Mesendoderm (in vitro differentiated cells): Measurements from ENCODE around the gene ACAP3.

ENCODE experiments used
- DNase-seq: peaks from one replicate; pipeline ENCODE4 v3.0.0; 2013
- H2AK5ac ChIP-seq: 2 replicates; pipeline ENCODE4 v1.6.1; 2013; ENCODE audit warnings: low read length, inconsistent platforms
- H2BK120ac ChIP-seq: 2 replicates; pipeline ENCODE4 v1.6.1; 2013; ENCODE audit warnings: low read depth, mild to moderate bottlenecking, low read length, moderate library complexity, mixed read lengths
- H2BK15ac ChIP-seq: replicated peaks from 2 replicates; pipeline ENCODE4 v1.6.1; 2013; ENCODE audit warnings: low read depth, mild to moderate bottlenecking, moderate library complexity
- H2BK5ac ChIP-seq: 2 replicates; pipeline ENCODE4 v1.6.1; 2013; ENCODE audit warnings: low read length, inconsistent platforms
- H3K18ac ChIP-seq: 2 replicates; pipeline ENCODE4 v1.6.1; 2013; ENCODE audit warnings: mild to moderate bottlenecking, low read length, mixed read lengths
- H3K23ac ChIP-seq: one replicate; pipeline ENCODE4 v1.6.1; 2013; ENCODE audit warnings: low read length
- H3K27ac ChIP-seq: 2 replicates; pipeline ENCODE4 v1.5.1; 2013; ENCODE audit warnings: low read depth, mild to moderate bottlenecking, inconsistent platforms, low read length, moderate library complexity
- H3K27me3 ChIP-seq: 2 replicates; pipeline ENCODE4 v1.6.1; 2013; ENCODE audit warnings: low read length, control low read depth, mild to moderate bottlenecking, inconsistent platforms; ENCODE audit not compliant: insufficient read depth, poor library complexity
- H3K36me3 ChIP-seq: 2 replicates; pipeline ENCODE4 v1.6.1; 2013; ENCODE audit warnings: low read length, inconsistent platforms; ENCODE audit not compliant: control insufficient read depth, insufficient read depth
- H3K4ac ChIP-seq: one replicate; pipeline ENCODE4 v1.6.1; 2013; ENCODE audit warnings: low read depth, mild to moderate bottlenecking, low read length, moderate library complexity
- H3K4me1 ChIP-seq: 2 replicates; pipeline ENCODE4 v1.6.1; 2013; ENCODE audit warnings: low read depth, low read length, inconsistent platforms; ENCODE audit not compliant: control insufficient read depth
- H3K4me2 ChIP-seq: 2 replicates; pipeline ENCODE4 v1.6.1; 2013; ENCODE audit warnings: low read length
- H3K4me3 ChIP-seq: 2 replicates; pipeline ENCODE4 v1.5.1; 2013; ENCODE audit warnings: mild to moderate bottlenecking, low read length
- H3K56ac ChIP-seq: one replicate; pipeline ENCODE4 v1.6.1; 2013; ENCODE audit warnings: low read length
- H3K79me1 ChIP-seq: 2 replicates; pipeline ENCODE4 v1.6.1; 2013; ENCODE audit warnings: low read length, inconsistent platforms
- H3K79me2 ChIP-seq: 2 replicates; pipeline ENCODE4 v1.6.1; 2013; ENCODE audit warnings: mild to moderate bottlenecking, low read length; ENCODE audit not compliant: control insufficient read depth, insufficient read depth
- H3K9ac ChIP-seq: 2 replicates; pipeline ENCODE4 v1.6.1; 2013; ENCODE audit warnings: low read length, inconsistent platforms
- H4K5ac ChIP-seq: one replicate; pipeline ENCODE4 v1.6.1; 2013; ENCODE audit warnings: low read length
- H4K8ac ChIP-seq: one replicate; pipeline ENCODE4 v1.6.1; 2013; ENCODE audit warnings: low read depth, mild to moderate bottlenecking, control low read depth, low read length, moderate library complexity
- WGBS: extraction: QIAGEN DNeasy Blood & Tissue Kit; methylation state at CpG from one replicate; pipeline ENCODE4 v1.1.7; 2013; ENCODE audit warnings: low lambda C conversion rate, missing lambda C conversion rate; ENCODE audit not compliant: insufficient coverage; ENCODE audit errors: extremely low coverage; 5-methylcytosine and 5-hydroxymethylcytosine counted together

Gene ACAP3

DNA sequence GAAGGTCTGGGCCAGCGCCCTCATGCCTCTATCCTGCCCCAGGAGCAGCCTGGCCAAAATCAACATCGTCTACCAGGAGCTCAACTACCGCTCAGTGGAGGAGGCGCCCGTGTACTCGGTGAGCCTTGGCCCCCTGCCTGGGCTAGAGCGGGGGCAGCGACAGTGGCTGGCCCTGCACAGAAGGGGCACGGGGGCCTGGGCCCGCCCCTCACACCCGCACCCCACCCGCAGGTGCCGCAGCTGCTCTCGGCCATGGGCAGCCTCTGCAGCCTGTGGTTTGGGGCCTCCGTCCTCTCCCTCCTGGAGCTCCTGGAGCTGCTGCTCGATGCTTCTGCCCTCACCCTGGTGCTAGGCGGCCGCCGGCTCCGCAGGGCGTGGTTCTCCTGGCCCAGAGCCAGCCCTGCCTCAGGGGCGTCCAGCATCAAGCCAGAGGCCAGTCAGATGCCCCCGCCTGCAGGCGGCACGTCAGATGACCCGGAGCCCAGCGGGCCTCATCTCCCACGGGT lies 16.7 kb downstream of the ACAP3 start:
- no peaks in the 10 kb centered on the region for H3K79me1 ChIP-seq
- no CpG with 5 or more reads among the region's 28 CpGs for WGBS
- no peak overlapping the region for H4K8ac ChIP-seq
- no peak for DNase-seq
- H2BK15ac ChIP-seq, result no peak overlapping the region
- no peak overlapping the region for H3K9ac ChIP-seq
- H3K4ac ChIP-seq, result no peak overlapping the region
- no peaks in the 10 kb centered on the region for H3K4me1 ChIP-seq
- no peak overlapping the region for H4K5ac ChIP-seq
- H3K4me2 ChIP-seq, result no peak overlapping the region
- no peak overlapping the region for H2AK5ac ChIP-seq
- H3K56ac ChIP-seq, result no peak overlapping the region
- H3K27me3 ChIP-seq, result no peaks in the 10 kb centered on the region
- H3K23ac ChIP-seq, result no peak overlapping the region
- H3K4me3 ChIP-seq, result no peak overlapping the region
- no peaks in the 10 kb centered on the region for H3K79me2 ChIP-seq
- H3K18ac ChIP-seq, result no peak overlapping the region
- H3K27ac ChIP-seq, result no peak overlapping the region
- no peak overlapping the region for H2BK5ac ChIP-seq
- no peak overlapping the region for H2BK120ac ChIP-seq
- no peaks in the 10 kb centered on the region for H3K36me3 ChIP-seq

DNA sequence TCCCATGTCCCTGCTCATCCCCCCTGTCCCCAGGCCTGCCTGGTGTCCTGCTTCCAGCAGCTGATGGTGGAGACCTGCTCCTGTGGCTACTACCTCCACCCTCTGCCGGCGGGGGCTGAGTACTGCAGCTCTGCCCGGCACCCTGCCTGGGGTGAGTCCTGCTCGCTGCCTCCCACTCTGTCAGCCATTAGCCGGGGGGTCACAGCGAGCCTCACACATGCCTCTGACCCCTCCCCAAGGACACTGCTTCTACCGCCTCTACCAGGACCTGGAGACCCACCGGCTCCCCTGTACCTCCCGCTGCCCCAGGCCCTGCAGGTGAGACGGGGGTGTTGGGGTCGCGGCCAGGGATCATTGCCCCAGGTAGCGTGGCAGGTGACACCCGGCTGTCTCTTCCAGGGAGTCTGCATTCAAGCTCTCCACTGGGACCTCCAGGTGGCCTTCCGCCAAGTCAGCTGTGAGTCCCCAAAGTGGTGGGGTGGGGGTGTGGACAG lies 17.4 kb downstream of the ACAP3 start:
- H3K18ac ChIP-seq, result no peak overlapping the region
- H3K4me3 ChIP-seq, result no peak overlapping the region

GRCh38 chr1:1287288-1288110 lies 20.2 kb downstream of the ACAP3 start:
- Histone ChIP-seq H4K5ac (no peak overlapping the region), H3K4me1 (no peaks in the 10 kb centered on the region), H2BK15ac (no peak overlapping the region), H3K79me2 (no peaks in the 10 kb centered on the region), H3K4me3 (no peak overlapping the region), H3K23ac (no peak overlapping the region), H3K4ac (no peak overlapping the region), H2BK120ac (no peak overlapping the region), H3K27ac (no peak overlapping the region), H2BK5ac (no peak overlapping the region), H3K27me3 (no peaks in the 10 kb centered on the region), H3K79me1 (no peaks in the 10 kb centered on the region), H3K9ac (no peak overlapping the region), H2AK5ac (no peak overlapping the region), H3K56ac (no peak overlapping the region), H4K8ac (no peak overlapping the region), H3K4me2 (no peak overlapping the region), H3K36me3 (no peaks in the 10 kb centered on the region), H3K18ac (no peak overlapping the region)
- no CpG with 5 or more reads among the region's 46 CpGs for WGBS
- DNase-seq, result no peak

More for the DNA sequence above, 17.4 kb downstream of the ACAP3 start:
- Histone ChIP-seq H2AK5ac (no peak overlapping the region), H3K27me3 (no peaks in the 10 kb centered on the region), H2BK120ac (no peak overlapping the region), H3K4ac (no peak overlapping the region), H3K36me3 (no peaks in the 10 kb centered on the region), H3K56ac (no peak overlapping the region), H4K5ac (no peak overlapping the region), H3K4me1 (no peaks in the 10 kb centered on the region), H4K8ac (no peak overlapping the region), H3K79me2 (no peaks in the 10 kb centered on the region), H3K79me1 (no peaks in the 10 kb centered on the region), H3K9ac (no peak overlapping the region), H3K4me2 (no peak overlapping the region), H2BK15ac (no peak overlapping the region), H2BK5ac (no peak overlapping the region), H3K27ac (no peak overlapping the region), H3K23ac (no peak overlapping the region)
- peak; percentile 82 for DNase-seq
- WGBS, result no CpG with 5 or more reads among the region's 15 CpGs

DNA sequence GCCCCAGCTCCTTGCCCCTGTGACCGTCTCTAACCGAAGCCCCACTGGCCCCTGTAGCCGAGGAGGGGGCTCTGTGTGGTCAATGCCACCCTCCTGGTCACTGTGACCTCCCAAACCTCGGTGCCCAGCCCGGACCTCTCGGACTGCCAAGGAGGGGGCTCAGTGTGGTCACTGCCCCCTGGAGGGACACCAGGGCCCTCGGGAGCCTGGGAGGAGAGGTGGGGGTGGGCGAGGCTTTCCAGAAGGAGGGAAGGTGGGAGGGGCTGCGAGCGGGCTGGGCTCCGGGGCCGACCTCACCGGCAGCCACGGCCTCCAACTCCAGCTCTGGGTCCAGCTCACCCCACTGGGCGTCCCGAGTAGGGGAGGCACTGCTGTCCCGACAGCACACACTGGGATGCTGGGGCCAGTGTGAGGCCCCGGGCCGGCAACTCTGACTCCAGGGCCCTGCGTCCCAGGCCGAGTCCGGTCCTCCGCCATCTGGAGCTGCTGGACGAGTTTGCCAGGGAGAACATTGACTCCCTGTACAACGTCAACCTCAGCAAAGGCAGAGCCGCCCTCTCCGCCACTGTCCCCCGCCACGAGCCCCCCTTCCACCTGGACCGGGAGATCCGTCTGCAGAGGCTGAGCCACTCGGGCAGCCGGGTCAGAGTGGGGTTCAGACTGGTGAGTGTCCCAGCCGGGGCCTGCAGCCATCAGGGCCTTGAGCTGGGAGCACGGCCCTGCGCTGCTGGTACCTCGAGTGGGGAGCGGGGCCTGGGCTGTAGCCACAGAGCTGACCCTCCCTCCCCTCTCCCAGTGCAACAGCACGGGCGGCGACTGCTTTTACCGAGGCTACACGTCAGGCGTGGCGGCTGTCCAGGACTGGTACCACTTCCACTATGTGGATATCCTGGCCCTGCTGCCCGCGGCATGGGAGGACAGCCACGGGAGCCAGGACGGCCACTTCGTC lies 21.1 kb downstream of the ACAP3 start:
- Histone ChIP-seq H3K36me3 (no peaks in the 10 kb centered on the region), H2BK5ac (no peak overlapping the region), H3K4me1 (no peaks in the 10 kb centered on the region), H3K23ac (no peak overlapping the region), H3K79me1 (no peaks in the 10 kb centered on the region), H3K18ac (no peak overlapping the region), H3K4me2 (no peak overlapping the region), H4K8ac (no peak overlapping the region), H4K5ac (no peak overlapping the region), H2BK15ac (no peak overlapping the region), H3K4ac (no peak overlapping the region), H2AK5ac (no peak overlapping the region), H3K9ac (no peak overlapping the region), H3K79me2 (no peaks in the 10 kb centered on the region), H3K4me3 (no peak overlapping the region), H2BK120ac (no peak overlapping the region), H3K27ac (no peak overlapping the region), H3K56ac (no peak overlapping the region), H3K27me3 (no peaks in the 10 kb centered on the region)
- no peak for DNase-seq
- no CpG with 5 or more reads among the region's 50 CpGs for WGBS

GRCh38 chr1:1285611-1286311 lies 22.0 kb downstream of the ACAP3 start:
- no CpG with 5 or more reads among the region's 37 CpGs for WGBS
- no peak overlapping the region for H2AK5ac ChIP-seq

More at GRCh38 chr1:1285611-1286311, 22.0 kb downstream of the ACAP3 start:
- Histone ChIP-seq H3K79me1 (no peaks in the 10 kb centered on the region), H3K27ac (no peak overlapping the region), H3K4me1 (no peaks in the 10 kb centered on the region), H3K18ac (no peak overlapping the region), H3K27me3 (no peaks in the 10 kb centered on the region), H3K23ac (no peak overlapping the region), H3K4ac (no peak overlapping the region), H3K56ac (no peak overlapping the region), H2BK15ac (no peak overlapping the region), H3K4me3 (no peak overlapping the region), H3K4me2 (no peak overlapping the region), H2BK120ac (no peak overlapping the region), H4K5ac (no peak overlapping the region), H4K8ac (no peak overlapping the region), H3K9ac (no peak overlapping the region), H3K79me2 (no peaks in the 10 kb centered on the region), H2BK5ac (no peak overlapping the region), H3K36me3 (no peaks in the 10 kb centered on the region)
- DNase-seq, result no peak
